D721Med (cell line): ENCODE results near the gene AP5Z1.

Experiments
- DNase-seq: peaks from one replicate; pipeline ENCODE4 v3.0.0; 2011; ENCODE audit warnings: low spot score; ENCODE audit not compliant: insufficient read length
- FAIRE-seq: peaks from 2 replicates; lab custom pipeline; 2011; peaks lifted over from hg19 to GRCh38; lab: Jason Lieb, UNC
- TF ChIP-seq, protein P1 (sequence below): IDR thresholded peaks from 2 replicates; pipeline ENCODE4 v1.5.1; 2012; ENCODE audit warnings: mild to moderate bottlenecking, control low read depth; ENCODE audit not compliant: insufficient read depth; ENCODE audit errors: missing control alignments

AP5Z1 gene

GRCh38 chr7:4807598-4808016, 32.2 kb downstream of the AP5Z1 start:
- FAIRE-seq (no peak), DNase-seq (no peak)
- TF ChIP-seq, protein P1, sequence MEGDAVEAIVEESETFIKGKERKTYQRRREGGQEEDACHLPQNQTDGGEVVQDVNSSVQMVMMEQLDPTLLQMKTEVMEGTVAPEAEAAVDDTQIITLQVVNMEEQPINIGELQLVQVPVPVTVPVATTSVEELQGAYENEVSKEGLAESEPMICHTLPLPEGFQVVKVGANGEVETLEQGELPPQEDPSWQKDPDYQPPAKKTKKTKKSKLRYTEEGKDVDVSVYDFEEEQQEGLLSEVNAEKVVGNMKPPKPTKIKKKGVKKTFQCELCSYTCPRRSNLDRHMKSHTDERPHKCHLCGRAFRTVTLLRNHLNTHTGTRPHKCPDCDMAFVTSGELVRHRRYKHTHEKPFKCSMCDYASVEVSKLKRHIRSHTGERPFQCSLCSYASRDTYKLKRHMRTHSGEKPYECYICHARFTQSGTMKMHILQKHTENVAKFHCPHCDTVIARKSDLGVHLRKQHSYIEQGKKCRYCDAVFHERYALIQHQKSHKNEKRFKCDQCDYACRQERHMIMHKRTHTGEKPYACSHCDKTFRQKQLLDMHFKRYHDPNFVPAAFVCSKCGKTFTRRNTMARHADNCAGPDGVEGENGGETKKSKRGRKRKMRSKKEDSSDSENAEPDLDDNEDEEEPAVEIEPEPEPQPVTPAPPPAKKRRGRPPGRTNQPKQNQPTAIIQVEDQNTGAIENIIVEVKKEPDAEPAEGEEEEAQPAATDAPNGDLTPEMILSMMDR = no peak

DNA sequence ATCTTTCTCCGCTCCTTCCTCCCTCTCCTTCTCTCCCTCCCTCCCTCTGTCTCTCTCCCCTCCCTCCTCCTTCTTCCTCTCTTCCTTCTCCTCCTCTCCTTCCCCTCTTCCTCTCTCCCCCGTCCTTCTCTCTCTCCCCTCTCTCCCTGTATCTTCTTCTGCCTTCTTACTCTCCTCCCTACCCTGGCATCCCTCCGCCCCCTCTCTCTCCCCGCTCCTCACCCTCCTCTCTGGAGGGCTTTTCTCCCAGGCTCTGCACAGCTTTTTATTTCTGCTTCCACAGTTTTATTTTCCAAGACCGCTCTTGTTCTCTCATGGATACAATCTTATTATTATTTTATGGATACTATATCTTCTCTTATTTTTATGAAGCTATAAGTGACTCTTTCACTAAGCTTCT, 32.6 kb downstream of the AP5Z1 start:
- FAIRE-seq (no peak), DNase-seq (no peak)
- TF ChIP-seq, protein P1 = no peak

DNA sequence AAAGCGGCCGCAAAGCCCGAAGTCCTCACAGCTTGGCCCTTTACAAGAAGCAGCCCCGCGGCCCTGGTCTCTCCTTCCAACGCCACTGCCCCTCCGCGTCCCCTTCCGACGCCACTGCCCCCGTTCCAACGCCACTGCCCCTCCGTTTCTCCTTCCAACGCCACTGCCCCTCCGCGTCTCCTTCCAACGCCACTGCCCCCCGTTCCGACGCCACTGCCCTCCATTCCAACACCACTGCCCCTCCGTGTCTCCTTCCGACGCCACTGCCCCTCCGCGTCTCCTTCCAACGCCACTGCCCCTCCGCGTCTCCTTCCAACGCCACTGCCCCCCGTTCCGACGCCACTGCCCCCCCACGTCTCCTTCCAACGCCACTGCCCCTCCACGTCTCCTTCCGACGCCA, 33.1 kb downstream of the AP5Z1 start:
- FAIRE-seq (no peak), DNase-seq (no peak)
- TF ChIP-seq, protein P1 = no peak

DNA sequence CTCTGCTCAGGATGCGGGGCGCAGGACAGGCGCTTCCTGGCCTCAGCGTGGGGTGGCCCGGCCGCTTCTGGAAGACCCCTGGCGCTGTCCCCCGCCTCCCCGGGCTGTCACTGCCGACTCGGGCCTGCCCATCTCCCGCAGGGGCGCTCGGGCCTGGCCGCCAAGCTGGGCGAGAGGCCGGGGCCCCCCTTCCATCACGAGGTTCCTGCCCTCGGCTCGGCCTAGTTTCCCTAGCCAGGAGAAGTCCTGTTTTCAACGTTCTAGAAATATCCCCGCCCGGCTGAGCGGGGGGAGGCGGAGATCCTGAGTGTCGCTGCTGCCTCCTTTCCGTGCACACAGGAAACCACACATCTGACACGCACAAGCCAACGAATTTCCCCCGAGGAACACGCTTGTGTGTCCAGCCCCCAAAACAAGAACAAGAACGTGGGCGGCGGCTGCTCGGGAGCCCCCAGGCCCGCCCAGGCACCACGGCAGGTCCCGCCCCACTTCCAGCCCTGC, 33.7 kb downstream of the AP5Z1 start:
- TF ChIP-seq, protein P1 = no peak
- DNase-seq = no peak
- FAIRE-seq = no peak

- FAIRE-seq (no peak), DNase-seq (no peak)
- TF ChIP-seq, protein P1 = no peak
Measured at GRCh38 chr7:4809666-4810065, 34.2 kb downstream of the AP5Z1 start.

DNA sequence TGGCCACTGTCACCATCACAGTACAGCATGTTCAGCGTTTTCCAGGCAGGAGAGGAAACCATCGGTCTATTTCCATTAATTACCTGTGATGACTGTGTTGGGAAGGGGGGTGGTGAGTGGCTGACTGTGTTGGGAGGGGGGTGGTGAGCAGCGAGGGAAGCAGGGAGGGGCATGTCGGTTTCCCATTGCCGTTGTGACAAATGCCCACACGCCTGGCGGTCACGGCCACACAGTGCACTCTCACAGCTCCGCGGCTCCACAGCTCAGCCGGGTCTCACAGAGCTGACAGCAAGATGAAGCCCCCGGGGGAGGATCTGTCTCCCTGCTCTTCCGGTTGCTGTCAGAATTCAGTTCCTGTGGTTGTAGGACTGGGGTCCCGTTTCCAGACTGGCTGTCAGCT, 39.0 kb downstream of the AP5Z1 start:
- FAIRE-seq = no peak
- no peak for DNase-seq
- TF ChIP-seq, protein P1 = no peak

- FAIRE-seq (no peak), DNase-seq (no peak)
- TF ChIP-seq, protein P1 = no peak
Measured at GRCh38 chr7:4815121-4815520, 39.7 kb downstream of the AP5Z1 start.
